Natural killer cell (primary cell): ENCODE data around the gene OR1J1. TPM values are rescaled to one million over a fixed set of nuclear protein-coding genes. Genes with fewer than 3 reads are reported as not detected.

Experiments used
- ATAC-seq, 3 donors: fragments of 150-1000 bp in 2 of 3; fragments of 200-7000 bp in 1 of 3; cut with Tn5 transposase; 1 replicate in 1 of 3; 2 replicates in 2 of 3; pipeline ENCODE4 v1.10.0; 2021; ENCODE audit warnings: mild to moderate bottlenecking in 2 of 3, moderate library complexity in 2 of 3
- DNase-seq, 2 donors: peaks; one replicate each; pipeline versions ENCODE4 v3.0.0 to v3.0.0-alpha.2; 2013 to 2021; ENCODE audit warnings: mixed read lengths in 1 of 2
- H3K27ac ChIP-seq: one replicate; pipeline ENCODE4 v1.5.1; 2013; ENCODE audit warnings: mild to moderate bottlenecking, low read length
- H3K27me3 ChIP-seq: one replicate; pipeline ENCODE4 v1.6.1; 2013; ENCODE audit warnings: low read length; ENCODE audit not compliant: control insufficient read depth, insufficient read depth
- H3K36me3 ChIP-seq: one replicate; pipeline ENCODE4 v1.6.1; 2013; ENCODE audit warnings: low read length; ENCODE audit not compliant: control insufficient read depth, insufficient read depth
- H3K4me1 ChIP-seq: one replicate; pipeline ENCODE4 v1.6.1; 2013; ENCODE audit warnings: low read length; ENCODE audit not compliant: control insufficient read depth, insufficient read depth
- H3K4me3 ChIP-seq: one replicate; pipeline ENCODE4 v1.5.1; 2013; ENCODE audit warnings: low read length
- H3K9me3 ChIP-seq: one replicate; pipeline ENCODE4 v1.6.1; 2013; ENCODE audit warnings: low read length; ENCODE audit not compliant: control insufficient read depth, insufficient read depth
- H3K27ac Mint-ChIP-seq, 2 donors: one replicate each; pipeline ENCODE4 v1.8.0; 2022; ENCODE audit warnings: mild to moderate bottlenecking in 2 of 2, mixed read lengths in 2 of 2, moderate library complexity in 1 of 2
- H3K27me3 Mint-ChIP-seq, 2 donors: one replicate each; pipeline ENCODE4 v1.8.0; 2022; ENCODE audit warnings: low read depth in 2 of 2, mixed read lengths in 2 of 2
- H3K36me3 Mint-ChIP-seq: one replicate; pipeline ENCODE4 v1.8.0; 2022; ENCODE audit warnings: mixed read lengths
- H3K4me1 Mint-ChIP-seq, 2 donors: one replicate each; pipeline ENCODE4 v1.8.0; 2022; ENCODE audit warnings: mixed read lengths in 2 of 2
- H3K4me3 Mint-ChIP-seq: one replicate; pipeline ENCODE4 v1.8.0; 2022; ENCODE audit warnings: mild to moderate bottlenecking, moderate library complexity, mixed read lengths
- H3K9me3 Mint-ChIP-seq, 2 donors: one replicate each; pipeline ENCODE4 v1.8.0; 2022; ENCODE audit warnings: mixed read lengths in 2 of 2
- CTCF ChIP-seq: fragments of 200-600 bp; IDR thresholded peaks from one replicate; pipeline ENCODE4 v1.8.0; 2022; ENCODE audit warnings: antibody characterized with exemption
- WGBS: methylation state at CpG from one replicate; pipeline ENCODE4 v1.1.7; 2013; ENCODE audit warnings: missing lambda C conversion rate; ENCODE audit not compliant: insufficient coverage; 5-methylcytosine and 5-hydroxymethylcytosine counted together
- intact Hi-C: fragments of 100-400 bp; cut with micrococcal nuclease; formaldehyde crosslinking; loops from one replicate; pipeline ENCODE4 v1.14.2; 2022
- total RNA-seq, 4 donors: library from RNA; stranded (reverse); fragments of 120-200 nt in 1 of 4; gene quantifications; one replicate each; pipeline versions ENCODE4 v1.2.3 to v1.2.4, GENCODE V29; 2013 to 2022

OR1J1 gene
- total RNA-seq, result not detected
- total RNA-seq (2013), result not detected

GRCh38 chr9:122477826-122478225 is at the start of gene OR1J1:
OR1J1 (minus strand) TSS chr9:122477926; CDS start chr9:122477926, 0 bp downstream.
- Mint-ChIP-seq H3K36me3 (no peaks in the 10 kb centered on the region), H3K4me3 (no peak within 1 kb of the TSS), H3K27ac (no peak within 1 kb of the TSS), H3K4me1 (no peaks in the 10 kb centered on the region), H3K27me3 (peaks cover 44 to 80% of the 10 kb centered on the region in 2 donors), H3K9me3 (no peaks in the 10 kb centered on the region)
- DNase-seq, result no peak
- Histone ChIP-seq H3K9me3 (no peaks in the 10 kb centered on the region), H3K36me3 (no peaks in the 10 kb centered on the region), H3K4me1 (no peaks in the 10 kb centered on the region), H3K27ac (no peak within 1 kb of the TSS), H3K4me3 (no peak within 1 kb of the TSS), H3K27me3 (no peaks in the 10 kb centered on the region)
- no peak for ATAC-seq
- 89% methylated on average over 6 of the region's 6 CpGs for WGBS
- intact Hi-C loops, result no loop called here
- TF ChIP-seq CTCF, result no peak

GRCh38 chr9:122527193-122527592 is 49.5 kb upstream of the OR1J1 start, which contains the start of gene OR1N1:
OR1N1 (minus strand) TSS chr9:122527293; CDS start chr9:122527293, 0 bp downstream.
- H3K27ac ChIP-seq, result no peak within 1 kb of the TSS
- 92% methylated on average over 3 of the region's 3 CpGs for whole genome bisulfite sequencing

GRCh38 chr9:122526602-122527001 is 48.9 kb upstream of the OR1J1 start:
- no peak for TF ChIP-seq CTCF
- Mint-ChIP-seq H3K9me3 (no peaks in the 10 kb centered on the region), H3K27me3 (peaks cover 12 to 40% of the 10 kb centered on the region in 2 donors), H3K27ac (no peak overlapping the region), H3K4me3 (no peak overlapping the region), H3K4me1 (no peaks in the 10 kb centered on the region), H3K36me3 (no peaks in the 10 kb centered on the region)
- no peaks in the 10 kb centered on the region for H3K4me1 ChIP-seq
- H3K27ac ChIP-seq, result no peak overlapping the region
- DNase-seq, result no peak
- 87% methylated on average over 10 of the region's 10 CpGs for WGBS
- no peak for ATAC-seq
- no peaks in the 10 kb centered on the region for H3K27me3 ChIP-seq
- no peaks in the 10 kb centered on the region for H3K9me3 ChIP-seq
- no peak overlapping the region for H3K4me3 ChIP-seq
- no peaks in the 10 kb centered on the region for H3K36me3 ChIP-seq
- intact Hi-C loops, result no loop called here

More at GRCh38 chr9:122527193-122527592, 49.5 kb upstream of the OR1J1 start, which contains the start of gene OR1N1:
- Histone ChIP-seq H3K27me3 (no peaks in the 10 kb centered on the region), H3K36me3 (no peaks in the 10 kb centered on the region), H3K9me3 (no peaks in the 10 kb centered on the region), H3K4me1 (no peaks in the 10 kb centered on the region), H3K4me3 (no peak within 1 kb of the TSS)
- ATAC-seq, result no peak
- TF ChIP-seq CTCF, result no peak
- no peaks in the 10 kb centered on the region for H3K9me3 Mint-ChIP-seq
- no peak within 1 kb of the TSS for H3K4me3 Mint-ChIP-seq
- DNase-seq, result no peak
- no peaks in the 10 kb centered on the region for H3K4me1 Mint-ChIP-seq
- no peaks in the 10 kb centered on the region for H3K36me3 Mint-ChIP-seq
- intact Hi-C loops, result no loop called here
- H3K27me3 Mint-ChIP-seq, result peaks cover 12 to 34% of the 10 kb centered on the region in 2 donors
- H3K27ac Mint-ChIP-seq, result no peak within 1 kb of the TSS

- no peak for ATAC-seq
- no peak overlapping the region for H3K4me3 Mint-ChIP-seq
- H3K4me1 Mint-ChIP-seq, result no peaks in the 10 kb centered on the region
- Histone ChIP-seq H3K9me3 (no peaks in the 10 kb centered on the region), H3K27ac (no peak overlapping the region), H3K4me1 (no peaks in the 10 kb centered on the region), H3K4me3 (no peak overlapping the region), H3K36me3 (no peaks in the 10 kb centered on the region), H3K27me3 (no peaks in the 10 kb centered on the region)
- intact Hi-C loops, result no loop called here
- no peak for TF ChIP-seq CTCF
- peaks cover 11 to 28% of the 10 kb centered on the region in 2 donors for H3K27me3 Mint-ChIP-seq
- DNase-seq, result no peak
- no peaks in the 10 kb centered on the region for H3K9me3 Mint-ChIP-seq
- H3K36me3 Mint-ChIP-seq, result no peaks in the 10 kb centered on the region
- H3K27ac Mint-ChIP-seq, result no peak overlapping the region
- WGBS, result 89% methylated on average over 3 of the region's 3 CpGs
Observed at GRCh38 chr9:122519376-122519775, 41.6 kb upstream of the OR1J1 start.
